CD4-positive, alpha-beta T cell (primary cell): ENCODE results near the gene RSRC1. TPM values are rescaled to one million over a fixed set of nuclear protein-coding genes. Genes with fewer than 3 reads are reported as not detected.

Experiments used
- ATAC-seq: fragments of 200-7000 bp; cut with Tn5 transposase; one replicate; pipeline ENCODE4 v1.10.0; 2022; ENCODE audit warnings: mild to moderate bottlenecking; ENCODE audit not compliant: poor library complexity
- CTCF ChIA-PET: fragments of 350-600 bp; sonication (Branson Sonifier 250); formaldehyde crosslinking; loops from one replicate; lab custom pipeline; 2021; ENCODE audit warnings: antibody characterized with exemption, inconsistent platforms; lab: Charles Lee
- POLR2A ChIA-PET: fragments of 350-600 bp; sonication (Branson Sonifier 250); formaldehyde crosslinking; loops from one replicate; lab custom pipeline; 2021; ENCODE audit warnings: antibody characterized with exemption, inconsistent platforms; lab: Charles Lee
- DNase-seq, 14 experiments: peaks; one replicate each; pipeline ENCODE4 v3.0.0-alpha.2; 2013 to 2020; ENCODE audit warnings: mixed read lengths in 2 of 14
- H3K27ac ChIP-seq, 2 donors: one replicate each; pipeline versions ENCODE4 v1.5.1 to v1.7.0; 2013; ENCODE audit warnings: low read length in 2 of 2, low read depth in 1 of 2, mild to moderate bottlenecking in 1 of 2
- H3K27me3 ChIP-seq, 2 experiments: 1 replicate in 1 of 2; 2 replicates in 1 of 2; pipeline versions ENCODE4 v1.6.1 to v1.7.0; 2013; ENCODE audit warnings: low read length in 2 of 2, control low read depth in 1 of 2, mild to moderate bottlenecking in 1 of 2, moderate library complexity in 1 of 2; ENCODE audit not compliant: insufficient read depth in 2 of 2, control insufficient read depth in 1 of 2
- H3K36me3 ChIP-seq: one replicate; pipeline ENCODE4 v1.6.1; 2013; ENCODE audit warnings: low read length, control low read depth; ENCODE audit not compliant: insufficient read depth
- H3K4me1 ChIP-seq: one replicate; pipeline ENCODE4 v1.6.1; 2013; ENCODE audit warnings: low read length, control low read depth; ENCODE audit not compliant: insufficient read depth
- H3K4me3 ChIP-seq: one replicate; pipeline ENCODE4 v1.5.1; 2013; ENCODE audit warnings: mild to moderate bottlenecking, low read length, moderate library complexity
- H3K9me3 ChIP-seq, 2 experiments: 1 replicate in 1 of 2; 2 replicates in 1 of 2; pipeline versions ENCODE4 v1.6.1 to v1.7.0; 2013; ENCODE audit warnings: low read length in 2 of 2, mild to moderate bottlenecking in 2 of 2, control low read depth in 1 of 2, moderate library complexity in 1 of 2; ENCODE audit not compliant: control insufficient read depth in 1 of 2, insufficient read depth in 1 of 2
- H3K27ac Mint-ChIP-seq: one replicate; pipeline ENCODE4 v1.8.0; 2020; ENCODE audit warnings: mixed read lengths
- H3K27me3 Mint-ChIP-seq: one replicate; pipeline ENCODE4 v1.8.0; 2021; ENCODE audit warnings: mixed read lengths
- H3K36me3 Mint-ChIP-seq: one replicate; pipeline ENCODE4 v1.8.0; 2021; ENCODE audit warnings: low read depth, mixed read lengths
- H3K4me1 Mint-ChIP-seq: one replicate; pipeline ENCODE4 v1.8.0; 2021; ENCODE audit warnings: low read depth, mixed read lengths
- H3K4me3 Mint-ChIP-seq: one replicate; pipeline ENCODE4 v1.8.0; 2020; ENCODE audit warnings: mild to moderate bottlenecking, mixed read lengths
- H3K9me3 Mint-ChIP-seq: one replicate; pipeline ENCODE4 v1.8.0; 2020; ENCODE audit warnings: mixed read lengths
- intact Hi-C, 2 experiments: fragments of 100-400 bp; cut with DNase I in 1 of 2; cut with micrococcal nuclease in 1 of 2; formaldehyde crosslinking; loops; one replicate each; pipeline versions ENCODE4 v1.15.1 to v1.9.0; 2023 to 2025; cut with DNase I, micrococcal nuclease
- total RNA-seq, 174 experiments: library from RNA in 2 of 174; stranded (reverse) in 2 of 174; gene quantifications; one replicate each; pipeline ENCODE4 v1.2.3 and lab custom pipeline; 2021 to 2026
- TF ChIP-seq, protein P1 (sequence below): fragments of 200-600 bp; IDR thresholded peaks from one replicate; pipeline ENCODE4 v1.8.0; 2022; ENCODE audit warnings: antibody characterized with exemption, mild to moderate bottlenecking

Gene RSRC1
- total RNA-seq, 2 experiments from 2014 or later: 22.3 to 24.6 TPM

DNA sequence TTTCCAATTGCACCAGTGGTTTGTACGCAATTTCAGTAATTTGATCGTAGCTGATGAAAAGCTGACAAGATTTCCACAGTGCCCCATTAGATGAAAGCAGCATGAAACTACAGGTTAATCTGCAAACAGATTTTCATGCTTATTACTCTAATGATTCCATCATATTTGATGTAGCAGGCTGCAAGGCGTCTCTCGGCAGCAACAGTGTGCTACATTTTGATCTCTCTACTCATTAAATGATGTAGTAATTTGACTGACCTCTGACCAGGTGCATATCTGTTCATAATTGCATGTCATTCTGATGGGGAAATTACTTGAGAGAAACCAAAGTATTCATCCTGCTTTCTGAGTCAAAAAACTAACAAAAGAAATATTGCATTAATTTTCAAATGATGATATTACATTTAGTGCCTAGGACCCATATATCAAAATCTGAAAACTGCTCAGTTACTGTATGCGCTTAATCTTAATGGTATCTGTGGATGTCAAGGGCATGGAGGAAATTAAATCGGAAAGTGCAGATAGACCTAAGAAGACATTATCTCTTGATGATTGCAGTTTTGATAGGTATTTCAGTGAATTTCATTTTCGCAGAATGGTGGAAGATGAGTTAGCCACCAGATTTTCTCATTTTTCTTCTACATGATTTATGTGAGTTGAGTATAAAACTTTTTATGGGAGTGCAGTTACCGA, 198.5 kb downstream of the RSRC1 start:
- no peaks in the 10 kb centered on the region for H3K4me1 Mint-ChIP-seq
- POLR2A ChIA-PET: no interaction called here
- no peak overlapping the region for H3K27ac ChIP-seq
- H3K4me1 ChIP-seq: no peaks in the 10 kb centered on the region
- H3K4me3 ChIP-seq: no peak overlapping the region
- DNase-seq (no peak), ATAC-seq (no peak)
- CTCF ChIA-PET: no interaction called here
- H3K4me3 Mint-ChIP-seq: no peak overlapping the region
- peaks cover 5% of the 10 kb centered on the region for H3K36me3 Mint-ChIP-seq
- no peak overlapping the region for H3K27ac Mint-ChIP-seq
- H3K27me3 ChIP-seq: no peaks in the 10 kb centered on the region
- no peaks in the 10 kb centered on the region for H3K36me3 ChIP-seq
- no peaks in the 10 kb centered on the region for H3K9me3 Mint-ChIP-seq
- no peaks in the 10 kb centered on the region for H3K27me3 Mint-ChIP-seq
- TF ChIP-seq, protein P1, sequence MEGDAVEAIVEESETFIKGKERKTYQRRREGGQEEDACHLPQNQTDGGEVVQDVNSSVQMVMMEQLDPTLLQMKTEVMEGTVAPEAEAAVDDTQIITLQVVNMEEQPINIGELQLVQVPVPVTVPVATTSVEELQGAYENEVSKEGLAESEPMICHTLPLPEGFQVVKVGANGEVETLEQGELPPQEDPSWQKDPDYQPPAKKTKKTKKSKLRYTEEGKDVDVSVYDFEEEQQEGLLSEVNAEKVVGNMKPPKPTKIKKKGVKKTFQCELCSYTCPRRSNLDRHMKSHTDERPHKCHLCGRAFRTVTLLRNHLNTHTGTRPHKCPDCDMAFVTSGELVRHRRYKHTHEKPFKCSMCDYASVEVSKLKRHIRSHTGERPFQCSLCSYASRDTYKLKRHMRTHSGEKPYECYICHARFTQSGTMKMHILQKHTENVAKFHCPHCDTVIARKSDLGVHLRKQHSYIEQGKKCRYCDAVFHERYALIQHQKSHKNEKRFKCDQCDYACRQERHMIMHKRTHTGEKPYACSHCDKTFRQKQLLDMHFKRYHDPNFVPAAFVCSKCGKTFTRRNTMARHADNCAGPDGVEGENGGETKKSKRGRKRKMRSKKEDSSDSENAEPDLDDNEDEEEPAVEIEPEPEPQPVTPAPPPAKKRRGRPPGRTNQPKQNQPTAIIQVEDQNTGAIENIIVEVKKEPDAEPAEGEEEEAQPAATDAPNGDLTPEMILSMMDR: no peak
- intact Hi-C loops: no loop called here
- no peaks in the 10 kb centered on the region for H3K9me3 ChIP-seq

DNA sequence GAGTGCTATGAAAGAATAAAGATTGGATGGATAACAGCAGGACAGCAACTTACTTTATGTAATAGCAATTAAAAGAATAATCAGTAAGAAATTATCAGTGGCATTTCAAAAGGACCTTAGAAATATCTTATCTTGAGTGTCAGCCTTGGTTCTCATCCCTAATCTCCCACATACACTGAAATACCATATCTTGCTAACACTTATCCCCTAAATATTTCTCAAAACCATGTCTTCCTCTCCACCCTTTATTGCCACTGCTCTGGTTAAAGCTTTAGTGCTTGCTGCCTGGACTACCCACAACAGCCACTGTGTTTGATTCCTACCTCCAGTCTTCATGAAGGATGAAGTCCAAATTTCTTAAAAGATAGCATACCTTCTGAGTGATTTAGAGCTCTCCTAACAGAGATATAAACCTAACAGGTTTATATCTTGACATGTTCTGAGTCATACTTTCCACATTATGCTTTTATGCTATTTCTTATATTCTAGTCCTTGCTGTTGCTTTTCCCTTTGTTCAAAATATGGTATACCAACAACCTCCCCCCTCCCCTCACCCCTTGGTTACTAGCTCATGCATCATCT, 202.8 kb downstream of the RSRC1 start:
- CTCF ChIA-PET: no interaction called here
- H3K27ac Mint-ChIP-seq: no peak overlapping the region
- Histone ChIP-seq H3K4me3 (no peak overlapping the region), H3K36me3 (no peaks in the 10 kb centered on the region), H3K27ac (no peak overlapping the region), H3K9me3 (no peaks in the 10 kb centered on the region), H3K27me3 (no peaks in the 10 kb centered on the region), H3K4me1 (no peaks in the 10 kb centered on the region)
- no peaks in the 10 kb centered on the region for H3K27me3 Mint-ChIP-seq
- ATAC-seq (no peak), DNase-seq (no peak)
- peaks cover under 1% of the 10 kb centered on the region for H3K36me3 Mint-ChIP-seq
- POLR2A ChIA-PET: no interaction called here
- no peaks in the 10 kb centered on the region for H3K9me3 Mint-ChIP-seq
- H3K4me3 Mint-ChIP-seq: no peak overlapping the region
- intact Hi-C loops: loop anchor here (5.0 kb wide), 2 partner anchors 695 to 705 kb away; no protein-coding TSS in a partner anchor
- no peaks in the 10 kb centered on the region for H3K4me1 Mint-ChIP-seq
- TF ChIP-seq, protein P1: no peak

DNA sequence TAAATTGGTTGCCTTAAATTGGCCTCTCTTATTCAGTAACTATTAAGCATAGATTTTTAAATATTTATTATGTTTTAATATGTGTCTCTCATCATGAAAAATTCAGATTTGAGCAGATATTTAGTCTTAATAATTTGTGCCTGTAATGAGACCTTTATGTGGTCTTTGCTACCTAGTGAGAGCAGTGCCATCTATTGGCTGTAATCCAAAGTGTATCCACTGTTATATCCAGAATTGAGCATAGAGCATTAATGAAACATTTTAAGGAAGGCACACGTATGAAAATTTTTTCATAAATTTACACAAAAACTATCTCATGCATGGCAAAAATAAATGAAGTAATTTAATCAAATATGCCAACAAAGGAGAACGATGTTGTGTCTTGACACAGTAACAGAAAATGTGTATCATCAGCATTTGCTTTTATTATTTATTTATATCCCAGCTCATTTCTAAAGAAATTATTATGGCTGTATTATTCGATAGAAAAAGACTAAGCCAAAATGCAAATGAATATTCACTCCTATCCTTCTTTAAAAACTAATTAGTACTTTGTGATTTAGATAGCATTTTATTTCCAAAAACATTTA, 203.5 kb downstream of the RSRC1 start:
- H3K27me3 Mint-ChIP-seq: no peaks in the 10 kb centered on the region
- no peaks in the 10 kb centered on the region for H3K36me3 ChIP-seq
- DNase-seq (peak in 3 of 14 experiments; percentile 3 to 14 (median 7)), ATAC-seq (no peak)
- TF ChIP-seq, protein P1: peak; percentile 22
- H3K4me3 Mint-ChIP-seq: no peak overlapping the region
- no peaks in the 10 kb centered on the region for H3K4me1 ChIP-seq
- CTCF ChIA-PET: no interaction called here
- H3K4me3 ChIP-seq: no peak overlapping the region
- POLR2A ChIA-PET: no interaction called here
- no peak overlapping the region for H3K27ac Mint-ChIP-seq
- no peaks in the 10 kb centered on the region for H3K9me3 Mint-ChIP-seq
- no peak overlapping the region for H3K27ac ChIP-seq
- H3K36me3 Mint-ChIP-seq: peaks cover 5% of the 10 kb centered on the region
- no peaks in the 10 kb centered on the region for H3K9me3 ChIP-seq
- intact Hi-C loops: loop anchor here (5.0 kb wide), 2 partner anchors 696 to 706 kb away; no protein-coding TSS in a partner anchor
- H3K4me1 Mint-ChIP-seq: no peaks in the 10 kb centered on the region
- H3K27me3 ChIP-seq: no peaks in the 10 kb centered on the region
